Epidermal melanocyte (primary cell): ENCODE data around the gene CCDC185.
"Not testable (repeated sequence)": the region's sequence is repeated elsewhere in the genome, so short reads cannot be mapped to it uniquely, and the experiment has no call there.

Experiments
- DNase-seq: peaks from one replicate; pipeline ENCODE4 v3.0.0; 2011; ENCODE audit warnings: low spot score; ENCODE audit not compliant: insufficient read length

Gene CCDC185

GRCh38 chr1:223394242-223394641 lies 1.0 kb downstream of the CCDC185 start:
- DNase-seq: no peak

DNA sequence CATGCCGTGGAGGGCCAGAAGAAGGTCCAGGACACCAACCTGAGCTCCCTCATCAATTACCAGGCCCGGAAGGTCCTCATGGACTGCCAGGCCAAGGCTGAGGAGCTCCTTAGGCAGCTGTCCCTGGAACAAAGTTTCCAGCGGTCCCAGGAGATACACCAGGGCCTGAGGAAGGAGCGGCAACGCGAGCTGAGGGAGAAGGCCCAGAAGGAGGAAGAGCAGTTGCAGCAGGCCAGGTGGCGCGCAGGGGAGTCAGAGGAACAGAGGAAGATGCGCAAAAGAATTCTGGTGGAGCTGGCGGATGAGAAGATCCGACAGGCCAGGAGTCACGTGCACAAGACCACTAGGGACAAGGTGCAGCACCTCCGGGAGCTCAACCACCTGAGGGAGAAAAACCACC lies 1.5 kb downstream of the CCDC185 start:
- DNase-seq: no peak

DNA sequence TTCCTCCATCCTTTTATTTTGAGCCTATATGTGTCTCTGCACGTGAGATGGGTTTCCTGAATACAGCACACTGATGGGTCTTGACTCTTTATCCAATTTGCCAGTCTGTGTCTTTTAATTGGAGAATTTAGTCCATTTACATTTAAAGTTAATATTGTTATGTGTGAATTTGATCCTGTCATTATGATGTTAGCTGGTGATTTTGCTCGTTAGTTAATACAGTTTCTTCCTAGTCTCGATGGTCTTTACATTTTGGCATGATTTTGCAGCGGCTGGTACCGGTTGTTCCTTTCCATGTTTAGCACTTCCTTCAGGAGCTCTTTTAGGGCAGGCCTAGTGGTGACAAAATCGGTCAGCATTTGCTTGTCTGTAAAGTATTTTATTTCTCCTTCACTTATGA lies 6.2 kb downstream of the CCDC185 start:
- DNase-seq: not testable (repeated sequence)

- no peak for DNase-seq
These were observed 8.9 kb downstream of the CCDC185 start for GRCh38 chr1:223401873-223402789.

DNA sequence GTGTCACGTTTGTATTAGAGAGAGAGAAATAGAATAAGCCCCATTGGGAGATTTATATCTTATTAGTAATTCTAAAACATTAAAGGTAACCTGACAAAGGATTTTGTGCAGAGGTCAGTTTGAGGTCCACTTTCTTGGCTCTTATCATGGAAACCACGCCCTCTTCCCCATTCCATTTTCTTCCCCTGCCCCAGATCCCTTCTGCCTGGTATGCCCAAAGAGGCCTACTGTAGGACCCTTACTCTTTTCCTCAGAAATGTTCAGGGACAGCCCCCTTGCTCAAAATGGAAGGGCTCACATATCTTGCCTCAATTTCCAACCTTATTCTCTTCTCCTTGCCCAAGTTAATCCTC lies 9.6 kb downstream of the CCDC185 start:
- no peak for DNase-seq

- DNase-seq: no peak
These were observed 10.1 kb downstream of the CCDC185 start for GRCh38 chr1:223403184-223403815.

DNA sequence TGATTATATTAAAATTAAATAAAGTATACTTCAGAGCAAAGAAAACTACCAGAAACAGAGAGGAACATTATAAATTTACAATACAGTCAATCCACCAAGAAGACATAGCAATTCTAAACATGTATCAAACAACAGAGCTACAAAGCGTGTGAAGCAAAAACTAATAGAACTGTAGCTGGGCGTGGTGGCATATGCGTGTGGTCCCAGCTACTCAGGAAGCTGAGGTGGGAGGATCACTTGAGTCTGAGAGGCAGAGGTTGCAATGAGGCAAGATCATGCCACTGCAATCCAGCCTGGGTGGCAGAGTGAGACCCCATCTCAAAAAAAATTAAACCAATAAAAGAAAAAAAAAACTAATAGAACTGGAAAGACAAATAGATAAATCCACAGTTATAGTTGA lies 12.3 kb downstream of the CCDC185 start:
- DNase-seq: no peak

- DNase-seq: no peak
These were observed 16.8 kb downstream of the CCDC185 start for GRCh38 chr1:223410036-223410435.

DNA sequence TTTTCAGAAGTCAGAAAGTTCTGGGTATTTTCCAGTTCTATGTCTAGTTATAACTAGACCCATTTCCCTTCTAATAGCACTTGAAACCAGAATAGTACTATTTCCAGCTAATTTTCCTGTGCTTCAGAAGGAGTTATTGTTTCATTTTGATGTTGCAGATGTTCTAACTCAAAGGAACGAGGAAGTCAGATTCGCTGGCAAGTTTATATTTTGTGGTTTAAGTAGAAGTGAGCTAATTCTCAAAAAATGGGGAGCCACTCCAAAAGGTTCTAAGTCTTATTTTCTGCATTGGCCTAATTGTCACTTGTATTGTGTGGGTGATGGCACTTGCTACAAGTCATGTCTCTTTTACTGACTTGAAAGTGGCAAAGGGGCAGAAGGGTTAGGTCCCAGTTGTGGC lies 18.1 kb downstream of the CCDC185 start:
- no peak for DNase-seq

DNA sequence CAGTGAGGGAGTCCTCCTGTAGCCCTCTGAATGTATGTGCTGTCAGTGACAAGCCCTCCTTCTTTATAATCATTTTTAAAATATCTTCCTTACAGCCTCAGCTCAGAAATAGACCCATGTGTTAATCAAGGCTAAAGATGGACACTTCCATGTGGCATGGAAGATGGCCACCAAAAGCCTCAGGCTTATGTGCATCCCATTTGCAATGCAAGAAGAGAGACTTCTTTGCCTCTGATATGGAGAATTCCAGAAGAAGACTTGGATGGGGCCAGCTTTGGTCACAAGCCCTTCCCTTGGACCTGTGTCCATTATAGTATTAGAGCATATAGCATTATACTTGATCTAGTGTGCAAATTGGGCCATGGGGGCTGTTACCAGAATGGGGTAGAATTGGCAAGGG lies 18.5 kb downstream of the CCDC185 start:
- no peak for DNase-seq

DNA sequence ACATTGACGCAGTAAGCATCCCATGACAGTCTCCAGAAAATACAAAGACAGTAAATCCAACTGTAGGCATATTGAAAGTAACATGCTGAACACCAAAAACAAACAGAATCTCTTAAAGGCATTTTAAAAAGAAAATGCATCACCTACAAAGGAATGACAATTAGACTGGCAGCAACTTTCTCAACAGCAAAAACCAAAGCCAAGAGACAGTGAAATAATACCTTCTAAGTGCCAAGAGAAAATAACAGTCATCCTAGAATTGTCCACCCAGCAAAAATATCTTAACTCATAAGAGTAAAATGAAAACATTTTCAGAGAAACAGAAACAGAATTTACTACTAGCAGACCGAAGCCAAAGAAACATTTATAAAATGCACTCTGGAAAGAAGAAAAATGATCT lies 20.0 kb downstream of the CCDC185 start:
- no peak for DNase-seq

DNA sequence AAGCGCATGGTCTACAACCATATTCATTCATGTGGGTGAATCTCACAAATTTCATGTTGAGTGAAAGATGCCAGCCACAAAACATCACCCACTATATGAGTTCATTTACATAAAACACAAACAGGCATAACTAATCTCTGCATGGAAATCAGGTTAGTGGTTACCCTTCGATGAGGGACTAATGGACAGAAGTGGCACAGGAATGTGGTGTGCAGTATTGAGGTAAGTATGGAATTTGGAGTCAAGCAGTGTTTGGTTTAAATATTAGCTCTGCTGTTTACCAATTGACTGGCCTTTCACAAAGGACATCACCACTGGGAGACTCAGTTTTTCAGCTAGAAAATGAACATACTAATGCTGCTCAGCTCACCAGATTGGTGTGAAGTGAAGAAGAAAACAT lies 24.2 kb downstream of the CCDC185 start:
- no peak for DNase-seq

- DNase-seq: no peak
These were observed 24.9 kb downstream of the CCDC185 start for GRCh38 chr1:223417903-223418663.

DNA sequence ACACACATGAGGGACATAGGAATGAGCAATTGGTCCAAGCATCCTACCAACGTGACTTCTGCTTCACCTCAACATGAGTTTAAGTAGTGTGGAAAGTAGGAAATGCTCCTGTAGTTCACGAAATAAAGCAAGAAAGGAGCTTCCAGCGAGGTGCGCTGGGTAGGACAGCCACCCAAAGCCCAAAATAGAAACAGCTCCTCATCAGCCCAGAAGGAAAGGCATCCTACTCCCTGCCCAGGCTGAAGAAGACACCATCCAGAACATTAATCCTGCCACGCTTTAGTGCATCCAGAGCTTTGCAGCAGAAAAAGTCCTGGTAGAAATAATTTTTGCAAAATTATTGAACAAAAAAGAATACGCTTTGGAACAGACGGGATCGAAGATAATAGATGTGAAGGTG lies 25.9 kb downstream of the CCDC185 start:
- DNase-seq: no peak

DNA sequence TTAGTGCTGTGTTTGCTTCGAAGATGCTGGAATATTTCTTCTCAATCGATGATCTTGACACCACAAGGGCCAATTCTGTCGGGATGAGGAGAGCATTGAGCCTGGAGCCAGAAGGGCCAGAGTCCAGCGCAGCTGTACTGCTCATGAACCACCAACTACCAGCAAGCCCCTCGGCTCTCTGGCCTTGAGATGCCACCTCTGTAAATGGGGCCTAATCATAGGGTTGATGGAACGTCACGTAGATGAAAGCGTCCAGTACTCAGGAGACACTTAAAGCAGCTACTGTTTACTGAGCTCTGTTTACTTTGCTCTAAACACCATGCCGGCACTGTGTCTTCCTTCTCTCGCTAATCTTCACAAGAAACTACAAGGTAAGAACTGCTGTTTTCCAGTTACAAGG lies 26.3 kb downstream of the CCDC185 start:
- DNase-seq: no peak

- DNase-seq: no peak
These were observed 27.8 kb downstream of the CCDC185 start for GRCh38 chr1:223421025-223421424.

DNA sequence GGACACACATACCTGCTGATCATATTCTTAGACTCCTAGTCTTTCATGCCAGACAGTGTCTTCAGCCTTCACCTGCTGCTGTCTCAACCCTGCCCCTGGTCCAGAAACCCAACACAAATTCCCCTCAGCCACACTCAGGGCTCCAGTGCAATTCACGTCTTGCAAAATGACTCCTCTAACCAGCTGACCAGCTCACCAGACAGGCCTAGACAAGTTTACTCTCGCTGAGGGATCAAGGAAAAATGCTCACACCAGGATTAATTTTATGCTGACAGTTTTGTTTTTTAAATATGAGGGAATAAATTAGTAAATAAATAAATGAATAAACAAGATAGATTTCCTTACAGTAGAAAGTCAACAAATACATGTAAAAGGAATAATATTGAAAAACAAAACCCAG lies 28.5 kb downstream of the CCDC185 start:
- DNase-seq: no peak

- no peak for DNase-seq
These were observed 29.7 kb downstream of the CCDC185 start for GRCh38 chr1:223422911-223423310.

GRCh38 chr1:223423641-223424233 lies 30.5 kb downstream of the CCDC185 start:
- no peak for DNase-seq

GRCh38 chr1:223425550-223425949 lies 32.3 kb downstream of the CCDC185 start:
- no peak for DNase-seq

DNA sequence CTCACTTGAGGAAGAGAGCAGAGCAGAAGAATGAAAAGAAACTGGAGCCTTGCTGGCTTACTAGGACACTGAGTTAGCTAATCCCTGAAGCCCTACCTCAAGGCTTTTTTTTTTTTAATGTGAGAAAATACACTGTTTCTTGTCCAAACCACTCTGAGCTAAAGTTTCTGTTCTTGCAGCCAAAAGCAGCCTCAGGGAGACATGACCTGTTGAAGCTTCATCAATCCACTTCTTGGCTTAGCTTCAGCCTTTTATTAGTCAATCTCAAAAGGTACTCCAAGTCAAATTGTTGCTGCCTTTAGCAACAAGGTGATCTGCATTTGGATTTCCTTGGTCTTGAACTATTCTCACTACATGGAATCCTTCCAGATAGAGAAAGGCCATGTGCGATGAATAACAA lies 33.7 kb downstream of the CCDC185 start:
- DNase-seq: no peak

- DNase-seq: no peak
These were observed 36.1 kb downstream of the CCDC185 start for GRCh38 chr1:223429313-223429731.
